Colon (tissue), 2 donors: ENCODE results near the gene MGAM2.

ENCODE experiments used
- FAIRE-seq: peaks from 2 replicates; lab custom pipeline; 2012; peaks lifted over from hg19 to GRCh38; lab: Jason Lieb, UNC
- donor health status: control.
- donor health status: control.

MGAM2 gene

DNA sequence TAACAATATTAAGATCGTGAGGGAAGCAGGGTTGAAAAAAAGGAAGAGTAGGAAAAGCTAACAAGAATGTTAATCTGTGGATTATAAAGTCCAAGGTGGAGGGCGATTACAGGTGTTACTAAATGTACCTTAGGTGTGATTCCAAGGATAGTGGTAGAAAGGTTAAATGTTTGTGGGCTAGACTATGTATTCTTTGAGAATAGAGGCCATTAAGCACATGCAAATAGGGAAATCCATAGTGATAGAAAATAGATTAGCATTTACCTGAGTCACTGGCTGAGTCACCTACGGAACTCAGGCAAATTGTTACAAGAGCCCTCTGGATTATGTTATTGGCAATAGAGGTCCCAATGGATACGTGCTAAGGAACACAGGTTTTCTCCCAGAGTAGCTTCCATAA is 9.0 kb downstream of the MGAM2 start:
- no peak for FAIRE-seq

DNA sequence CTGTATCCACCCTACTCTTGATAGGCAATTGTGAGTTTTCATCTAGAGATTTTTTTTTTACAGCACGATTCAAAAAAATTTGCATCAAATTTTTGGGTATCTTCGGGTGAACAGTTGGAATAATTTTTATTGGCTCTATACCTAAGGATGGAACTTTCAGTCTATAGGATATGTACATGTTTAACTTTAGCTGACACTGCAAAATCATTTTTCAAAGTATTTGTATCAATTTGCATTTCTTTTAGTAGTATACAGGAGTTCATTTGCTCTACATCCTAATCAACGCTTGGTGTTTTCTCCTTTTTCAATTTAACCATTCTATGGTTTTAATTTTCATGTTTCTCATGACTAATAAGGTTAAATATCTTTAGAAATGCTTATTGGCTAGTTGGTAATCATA is 11.7 kb downstream of the MGAM2 start:
- FAIRE-seq = no peak

DNA sequence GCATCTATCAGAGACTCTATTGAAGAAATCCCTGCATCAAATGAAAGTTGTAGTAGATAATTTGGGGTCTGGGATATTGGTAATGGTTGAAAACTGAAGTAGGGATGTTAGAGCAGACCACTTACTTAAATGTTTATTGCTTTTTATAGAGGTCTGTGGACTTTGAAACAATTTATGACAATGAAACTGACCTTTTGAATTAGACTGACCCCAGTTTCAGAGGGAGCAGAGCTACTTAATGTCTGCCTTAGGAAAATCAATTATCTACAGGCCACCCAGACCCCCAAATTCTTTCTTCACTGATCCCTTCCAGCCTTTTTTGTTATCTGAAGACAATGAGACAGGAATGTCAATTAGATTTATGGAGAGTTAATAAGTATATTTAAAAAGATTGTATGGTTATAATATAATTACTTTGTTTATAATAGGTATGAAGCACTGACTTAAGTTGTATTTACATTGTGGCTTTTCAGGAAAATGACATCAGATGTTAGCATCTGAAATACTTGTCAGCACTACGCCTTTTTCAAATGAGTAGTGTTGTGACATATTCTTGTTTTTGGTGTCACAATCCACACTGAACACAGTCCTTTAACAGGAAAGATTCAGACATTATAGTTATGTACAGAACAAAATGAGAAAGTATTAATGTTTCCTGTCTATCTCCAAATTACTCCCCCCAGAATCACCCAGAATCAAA is 13.9 kb downstream of the MGAM2 start:
- no peak for FAIRE-seq

DNA sequence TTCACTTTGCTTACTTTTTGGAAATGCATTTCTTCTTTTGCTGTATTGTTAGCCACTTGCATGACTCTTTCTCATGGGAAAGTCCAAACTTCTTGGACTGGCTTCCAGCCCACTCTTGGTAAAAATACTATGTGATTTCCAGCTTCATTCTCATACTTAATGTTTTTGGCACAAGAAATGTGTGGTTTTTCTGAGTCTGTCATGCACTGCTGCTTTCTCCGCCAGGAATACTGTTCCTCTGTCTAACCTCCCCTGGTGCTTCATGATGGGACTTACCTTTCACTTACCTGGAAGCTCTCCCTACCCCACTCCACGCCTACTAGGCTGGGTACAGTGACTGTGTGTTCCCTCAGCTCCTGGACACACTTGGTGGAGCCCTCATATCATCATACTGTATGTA is 18.7 kb downstream of the MGAM2 start:
- no peak for FAIRE-seq

DNA sequence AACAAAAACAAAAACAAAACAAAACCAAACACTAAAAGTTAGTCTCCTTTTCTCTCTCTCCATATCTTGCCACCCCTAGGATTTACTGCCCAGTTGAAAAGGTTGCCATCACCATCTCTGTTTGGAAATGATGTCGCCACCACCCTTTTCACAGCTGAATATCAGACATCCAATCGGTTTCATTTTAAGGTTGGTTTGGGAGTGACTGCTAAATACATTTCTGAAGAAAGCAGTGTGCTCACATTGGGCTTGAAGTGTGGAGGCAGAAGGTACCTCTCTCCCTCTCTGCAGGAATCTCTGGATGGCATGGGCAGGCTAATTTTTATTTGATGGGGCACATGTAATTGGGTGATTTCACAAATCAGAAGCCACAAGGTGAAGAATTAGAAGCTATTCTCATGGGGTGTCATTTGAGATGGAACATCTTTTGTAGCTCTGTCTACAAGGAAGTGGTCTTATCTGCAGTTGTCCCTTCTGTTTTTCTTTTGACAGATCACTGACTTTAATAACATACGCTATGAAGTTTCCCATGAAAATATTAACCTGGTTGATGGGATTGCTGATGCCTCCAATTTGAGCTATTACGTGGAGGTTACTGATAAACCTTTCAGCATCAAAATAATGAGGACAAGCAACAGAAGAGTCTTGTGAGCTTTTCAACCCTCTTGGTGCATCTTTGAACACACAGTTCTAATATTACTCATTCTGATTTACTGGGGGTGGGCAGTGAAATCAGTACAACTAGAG is 20.1 kb downstream of the MGAM2 start:
- no peak for FAIRE-seq

DNA sequence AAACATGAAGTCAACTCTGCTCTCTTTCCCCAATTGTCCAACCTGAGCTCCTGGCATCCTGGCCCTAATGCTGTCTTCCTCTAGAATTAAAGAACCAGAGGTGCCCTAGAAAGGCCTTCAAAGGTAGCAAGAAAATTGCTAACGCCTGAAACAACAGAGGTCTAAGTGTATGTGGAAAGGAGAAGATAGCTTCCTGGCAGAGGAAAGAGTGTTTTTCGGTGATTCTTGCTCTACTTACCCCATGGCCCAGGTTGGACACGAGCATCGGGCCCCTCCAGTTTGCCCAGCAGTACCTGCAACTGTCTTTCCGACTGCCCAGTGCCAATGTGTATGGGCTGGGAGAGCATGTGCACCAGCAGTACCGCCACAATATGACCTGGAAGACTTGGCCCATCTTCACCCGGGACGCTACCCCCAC is 22.2 kb downstream of the MGAM2 start:
- no peak for FAIRE-seq

DNA sequence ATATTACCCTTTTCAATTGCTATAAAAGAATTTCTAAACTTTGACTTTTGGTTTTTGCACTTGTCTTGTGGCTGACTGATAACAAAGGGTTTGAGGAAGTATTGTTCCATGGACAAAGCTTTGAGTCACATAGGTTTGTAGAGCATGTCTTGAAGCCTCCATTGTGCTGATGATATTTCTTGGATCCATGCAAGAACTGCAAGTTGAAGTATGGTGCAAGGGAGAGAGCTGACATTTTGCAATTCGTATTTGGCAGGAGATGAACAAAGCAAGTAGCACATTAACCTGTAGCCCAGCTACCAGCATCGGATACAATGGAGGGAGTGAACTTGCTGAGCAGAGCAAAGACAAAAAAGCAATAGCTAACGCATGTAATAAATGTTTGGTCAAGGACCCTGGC is 23.4 kb downstream of the MGAM2 start:
- FAIRE-seq = no peak

DNA sequence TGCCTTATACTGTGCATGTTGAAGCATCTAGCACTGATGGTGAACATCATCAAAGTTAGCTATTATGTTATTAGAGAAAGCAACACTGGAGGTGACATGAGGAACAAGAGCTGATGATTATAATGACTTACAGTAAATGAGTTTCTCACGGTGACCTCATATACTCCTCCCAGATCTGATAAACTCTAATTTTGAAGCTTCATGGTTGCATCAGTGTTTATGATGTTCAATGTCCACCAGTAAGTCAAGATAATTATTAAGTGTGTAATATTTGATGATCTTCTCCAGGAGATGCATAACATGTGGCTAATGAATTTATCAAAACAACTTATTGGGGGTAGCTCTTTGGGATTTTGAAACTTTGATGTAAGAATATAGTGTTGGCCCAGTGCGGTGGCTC is 27.5 kb downstream of the MGAM2 start:
- FAIRE-seq = no peak

DNA sequence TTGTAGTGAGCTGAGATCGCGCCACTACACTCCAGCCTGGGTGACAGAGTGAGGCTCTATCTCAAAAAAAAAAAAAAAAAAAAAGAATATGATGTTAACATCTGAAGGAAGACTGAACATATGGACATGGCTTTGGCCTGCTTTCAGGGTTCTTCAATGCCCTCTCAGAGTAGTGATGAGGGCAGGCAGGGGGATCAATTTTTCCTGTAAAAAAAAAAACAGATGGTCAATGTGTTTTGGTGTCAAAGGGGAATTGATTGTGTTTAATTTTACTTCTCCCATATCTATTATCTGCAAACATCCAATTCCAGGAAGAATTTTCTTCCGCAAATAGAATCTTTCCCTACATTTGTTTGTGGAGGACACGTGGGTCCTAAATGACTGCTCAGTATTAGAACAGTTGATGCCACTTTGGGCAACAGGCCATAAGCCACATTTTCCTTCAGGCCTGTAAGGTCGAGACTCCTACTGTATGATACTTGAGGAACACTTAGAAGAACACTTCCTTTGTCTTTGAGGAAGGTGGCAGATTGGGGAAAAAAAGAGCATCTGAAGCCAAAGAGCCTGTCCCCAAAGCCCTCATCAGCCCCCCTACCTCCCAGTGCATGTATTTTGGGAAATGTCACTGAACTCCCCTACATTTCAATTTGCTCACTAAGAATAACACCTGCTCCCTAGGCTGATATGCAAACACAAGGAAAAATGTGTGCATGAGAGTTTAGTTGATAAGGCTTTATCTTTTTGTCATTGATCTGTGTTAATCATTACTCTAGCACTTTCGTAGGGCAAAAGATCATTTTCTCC is 28.3 kb downstream of the MGAM2 start:
- FAIRE-seq = no peak

DNA sequence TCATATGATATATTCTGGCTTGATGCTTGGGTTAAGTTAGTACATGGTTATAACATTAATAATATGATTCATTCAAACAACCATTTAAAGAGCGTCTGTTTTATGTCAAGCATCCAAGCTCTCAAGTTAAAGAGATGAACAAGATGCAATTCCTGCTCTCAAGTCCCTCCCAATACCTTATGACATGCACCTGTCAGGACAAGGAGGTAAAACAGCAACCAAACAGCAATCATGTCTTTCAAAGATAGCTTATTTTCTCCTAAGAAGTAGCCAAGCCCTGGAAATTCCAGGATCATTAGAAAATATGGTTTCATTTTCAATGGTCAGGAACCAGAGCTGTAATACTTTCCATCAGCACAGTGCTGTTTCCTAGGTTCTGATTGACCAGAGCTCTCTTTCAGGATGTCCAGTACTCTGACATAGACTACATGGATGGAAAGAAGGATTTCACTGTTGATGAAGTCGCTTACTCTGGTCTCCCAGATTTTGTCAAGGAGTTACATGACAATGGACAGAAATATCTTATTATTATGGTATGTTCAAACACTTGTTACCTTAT is 29.0 kb downstream of the MGAM2 start:
- FAIRE-seq = no peak

DNA sequence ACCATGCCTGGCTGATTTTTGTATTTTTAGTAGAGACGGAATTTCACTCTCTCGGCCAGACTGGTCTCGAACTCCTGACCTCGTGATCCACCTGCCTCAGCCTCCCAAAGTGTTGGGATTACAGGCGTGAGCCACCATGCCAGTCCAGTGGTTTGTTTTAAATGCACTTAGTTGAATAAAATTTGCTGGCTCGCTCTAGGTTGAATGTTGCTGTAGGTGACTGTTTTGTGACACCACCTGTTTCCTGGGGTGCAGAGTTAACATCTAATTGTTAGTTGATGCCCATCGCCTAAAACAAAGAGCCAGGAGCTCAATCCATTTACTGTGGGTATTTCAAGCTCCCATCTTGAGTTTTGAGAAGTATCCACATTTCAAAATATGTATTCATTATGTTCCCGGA is 31.2 kb downstream of the MGAM2 start:
- FAIRE-seq = no peak

DNA sequence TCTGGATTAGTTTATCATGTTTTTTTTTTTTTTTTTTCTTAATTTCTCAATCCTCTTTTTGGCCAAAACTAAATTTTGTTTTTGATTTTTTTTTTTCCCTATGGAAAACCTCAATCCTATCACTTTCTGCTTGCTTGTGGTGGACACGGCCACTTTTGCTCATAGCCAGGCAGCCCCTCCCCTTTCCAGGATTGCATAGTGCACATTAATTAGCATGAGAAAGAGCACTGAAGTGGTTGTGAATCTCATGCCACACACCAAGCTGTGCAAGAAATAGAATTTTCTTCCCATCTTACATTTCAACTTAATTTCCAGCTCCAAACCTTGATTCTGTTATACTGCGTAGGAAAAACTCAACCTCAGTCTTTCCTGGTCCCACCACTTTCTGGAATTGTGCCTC is 34.6 kb downstream of the MGAM2 start:
- FAIRE-seq = no peak

DNA sequence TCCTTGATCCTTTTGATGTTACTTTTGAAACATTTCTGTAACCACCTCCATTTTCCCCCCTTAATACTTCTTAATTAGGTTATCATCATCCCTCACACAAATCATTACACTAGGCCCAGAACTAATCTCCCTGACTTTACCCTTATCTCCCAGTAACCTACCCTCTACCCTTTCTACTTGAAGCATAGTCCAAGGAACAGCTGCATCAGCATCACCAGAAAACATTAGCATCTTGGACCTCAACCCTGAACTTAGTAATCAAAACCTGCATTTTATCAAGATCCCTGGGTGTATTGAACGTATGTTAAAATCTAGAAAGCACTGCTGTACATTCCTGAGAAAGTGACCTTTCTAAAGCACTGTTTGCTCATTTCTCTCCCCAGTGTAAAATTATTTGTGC is 38.8 kb downstream of the MGAM2 start:
- no peak for FAIRE-seq

DNA sequence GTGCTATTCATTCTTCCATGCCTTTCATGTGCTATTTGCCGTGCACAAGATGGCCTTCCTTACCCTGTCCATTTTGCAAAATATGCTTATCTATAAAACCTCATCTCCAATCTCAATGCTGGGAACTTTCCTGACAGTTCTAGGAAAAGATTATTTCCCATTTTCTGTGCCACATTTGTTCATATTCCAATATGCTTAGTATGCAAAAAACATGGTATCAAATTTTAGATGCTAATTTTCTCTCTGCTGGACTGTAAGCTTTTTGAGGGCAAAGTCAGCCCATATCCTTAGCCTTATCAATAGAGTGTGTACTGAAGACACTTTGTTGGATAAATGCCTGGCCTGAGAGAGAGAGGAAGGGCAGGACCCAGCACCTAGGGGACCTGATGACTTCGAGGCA is 39.4 kb downstream of the MGAM2 start:
- no peak for FAIRE-seq

DNA sequence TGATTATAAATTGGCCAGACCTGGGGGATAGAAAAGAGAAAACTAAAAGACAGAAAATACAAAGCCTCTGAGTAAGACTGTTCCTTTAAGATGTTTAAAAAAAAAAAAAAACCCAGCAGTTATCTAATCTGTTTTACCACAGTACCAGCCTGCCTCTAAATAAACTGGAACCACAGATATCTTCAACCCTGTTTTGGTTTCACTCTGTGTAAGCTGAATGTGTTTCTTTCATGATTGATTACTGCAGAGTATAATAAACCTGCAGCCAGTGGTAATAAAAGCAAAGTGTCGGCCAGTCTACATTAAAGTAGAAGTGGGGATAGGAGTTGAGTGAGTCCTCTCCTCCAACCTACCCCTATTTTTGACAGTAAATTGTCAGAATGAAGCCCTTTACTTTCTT is 40.6 kb downstream of the MGAM2 start:
- no peak for FAIRE-seq

DNA sequence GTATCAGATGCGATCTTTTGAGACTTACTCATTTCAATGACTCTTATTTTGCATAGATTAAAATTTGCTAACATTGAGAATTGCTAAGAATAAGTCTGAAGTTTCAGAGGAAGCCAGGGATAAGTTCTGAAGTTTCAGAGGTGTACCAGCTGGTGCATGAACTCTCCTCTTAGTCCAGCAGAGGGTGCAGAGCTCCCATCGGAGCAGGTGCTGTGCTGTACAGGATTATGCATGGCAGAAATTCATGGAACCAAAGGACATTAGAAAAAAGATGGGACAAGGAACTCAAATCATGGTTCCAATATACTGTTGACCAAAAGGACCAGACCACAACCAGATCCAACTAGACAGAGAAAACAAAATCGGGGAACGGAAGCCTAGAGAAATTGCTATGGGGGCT is 41.9 kb downstream of the MGAM2 start:
- no peak for FAIRE-seq

DNA sequence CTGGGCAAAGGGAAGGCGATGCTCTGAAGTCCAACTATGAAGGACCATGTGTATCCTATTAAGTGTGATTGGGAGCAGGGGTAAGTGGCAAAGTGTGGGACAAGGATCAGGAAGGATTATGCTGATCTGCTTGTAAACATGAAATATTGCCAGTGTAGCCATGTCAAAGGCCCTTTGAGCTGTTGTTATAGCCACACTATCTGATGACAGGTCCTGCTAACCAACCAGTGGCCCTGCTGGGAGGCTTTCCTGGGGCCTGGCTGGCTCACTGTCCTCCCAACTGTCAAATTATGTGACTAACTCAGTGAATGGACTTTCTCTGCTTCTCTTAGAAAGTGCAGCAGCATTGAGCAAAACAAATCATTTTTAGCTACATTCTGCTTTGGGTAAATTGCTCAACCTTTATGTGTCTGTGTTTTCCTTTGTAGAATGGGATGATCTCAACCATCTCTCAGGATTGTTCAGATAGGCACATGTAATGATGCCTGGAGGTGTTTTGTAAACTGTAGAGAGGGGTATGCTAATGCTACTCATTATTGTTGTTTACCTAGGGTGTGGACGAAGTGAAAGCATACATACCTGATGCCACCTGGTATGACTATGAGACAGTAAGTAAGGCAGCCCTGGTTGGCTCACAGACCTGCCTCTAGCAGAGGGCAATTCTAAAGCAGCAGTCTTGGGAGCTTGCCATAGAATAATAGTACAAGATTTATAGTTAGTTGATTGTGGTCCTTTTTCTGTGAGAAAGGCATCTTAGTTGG is 47.4 kb downstream of the MGAM2 start:
- FAIRE-seq = no peak

DNA sequence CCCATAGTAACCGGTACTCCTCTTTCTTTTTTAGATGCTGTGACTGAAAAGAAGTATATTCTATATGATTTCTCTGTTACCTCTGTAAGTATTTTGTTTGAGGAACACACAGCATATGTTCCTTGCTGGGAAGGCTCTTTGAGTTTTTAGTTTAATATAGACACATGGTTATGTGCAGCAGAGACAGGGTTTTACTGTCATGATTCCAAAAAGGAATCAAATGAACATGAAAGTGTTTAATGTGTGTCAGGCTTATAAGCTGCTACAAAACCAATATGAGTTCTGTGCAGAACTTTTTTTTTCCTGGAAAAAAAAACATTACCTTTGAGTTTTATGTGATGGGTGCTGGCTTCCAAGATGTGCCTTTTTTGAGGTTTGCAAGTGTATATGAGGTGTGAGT is 50.4 kb downstream of the MGAM2 start:
- no peak for FAIRE-seq

DNA sequence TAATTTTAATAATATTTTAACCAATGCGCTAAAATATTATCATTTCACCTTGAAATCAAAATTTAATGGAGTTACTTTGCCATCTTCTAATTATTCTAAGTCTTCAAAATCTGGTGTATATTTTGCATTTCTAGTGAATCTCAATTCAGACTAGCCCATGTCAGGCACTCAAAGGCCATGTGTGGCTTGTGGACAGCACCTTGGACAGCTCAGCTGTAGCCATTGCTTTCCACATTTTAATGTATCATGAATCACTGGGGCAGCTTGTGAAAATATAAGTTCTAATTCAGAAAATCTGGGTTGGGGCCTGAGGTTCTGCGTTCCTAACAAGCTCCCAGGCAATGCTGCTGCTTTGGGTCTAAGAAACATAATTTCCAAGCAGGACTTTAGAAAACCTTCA is 57.2 kb downstream of the MGAM2 start:
- no peak for FAIRE-seq

DNA sequence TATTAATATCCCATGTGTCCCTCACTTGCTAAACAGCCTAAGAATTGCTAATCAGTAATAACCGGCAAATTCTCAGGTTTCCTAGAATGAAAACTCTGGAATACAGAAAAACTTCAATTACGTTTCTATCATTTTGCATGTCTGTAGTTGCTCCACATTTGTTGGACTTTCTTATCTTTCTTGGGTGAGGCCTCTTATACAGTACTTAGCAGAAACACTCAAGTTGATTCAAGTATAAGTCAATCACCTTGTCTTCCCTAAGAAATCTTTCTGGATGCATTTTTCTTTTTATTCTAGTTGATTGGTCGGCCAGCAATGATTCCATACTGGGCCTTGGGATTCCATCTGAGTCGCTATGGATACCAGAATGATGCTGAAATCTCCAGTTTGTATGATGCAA is 61.4 kb downstream of the MGAM2 start:
- FAIRE-seq = no peak

DNA sequence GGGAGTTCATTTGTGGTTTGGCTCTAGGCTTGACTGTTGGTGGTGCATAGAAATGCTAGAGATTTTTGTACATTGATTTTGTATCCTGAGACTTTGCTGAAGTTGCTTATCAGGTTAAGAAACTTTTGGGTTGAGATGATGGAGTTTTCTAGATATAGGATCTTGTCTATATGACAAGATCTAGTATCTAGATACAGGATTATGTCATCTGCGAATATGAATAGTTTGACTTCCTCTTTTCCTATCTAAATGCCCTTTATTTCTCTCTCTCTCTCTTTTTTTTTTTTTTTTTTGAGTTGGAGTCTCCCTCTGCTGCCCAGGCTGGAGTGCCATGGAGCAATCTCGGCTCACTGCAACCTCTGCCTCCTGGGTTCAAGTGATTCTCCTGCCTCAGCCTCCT is 62.9 kb downstream of the MGAM2 start:
- FAIRE-seq = no peak

DNA sequence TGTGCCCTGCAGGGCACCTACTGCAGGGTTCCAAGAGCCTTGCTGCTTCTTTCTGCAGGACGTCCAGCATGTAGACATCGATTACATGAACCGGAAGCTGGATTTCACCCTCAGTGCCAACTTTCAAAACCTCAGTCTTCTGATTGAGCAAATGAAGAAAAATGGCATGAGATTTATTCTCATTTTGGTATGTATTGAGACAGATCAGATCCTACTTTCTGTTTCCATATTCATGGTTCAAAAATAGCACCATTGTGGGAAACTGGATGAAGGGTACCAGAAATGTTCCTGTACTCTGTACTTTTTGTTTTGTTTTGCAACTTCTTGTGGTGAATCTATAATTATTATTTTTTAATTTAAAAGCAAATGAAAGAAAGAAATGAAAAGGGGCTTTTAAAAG is 64.1 kb downstream of the MGAM2 start:
- no peak for FAIRE-seq
